Measurements from ENCODE around the gene KCNC4. TPM values are rescaled to one million over a fixed set of nuclear protein-coding genes. Genes with fewer than 3 reads are reported as not detected.

The KCNC4 gene
- total and polyA plus RNA-seq, 2 of the 4 experiments (the other 2 are of a cell fraction): 0.18 to 2.3 TPM

Small RNAs within 50 kb of the gene (microRNA-seq; reads per million reads assigned to microRNA genes)
- not detected for gene AL137790.1 (ENCODE audit: insufficient read depth, insufficient read length)

Small RNAs within 50 kb of the gene (small RNA-seq; reads per million reads assigned to genes)
- gene AL137790.1: 0 reads per million in 5 experiments

Other genes starting within 250 kb of the KCNC4 start
- 73.9 and 76.0 TPM in 2 replicates for gene AHCYL1, start 225.5 kb upstream of the KCNC4 start, total RNA-seq (2012; rRNA removed)
- gene AHCYL1, start 225.5 kb upstream of the KCNC4 start, polyA plus RNA-seq (2012; rRNA removed): 63.9 and 75.1 TPM in 2 replicates
- gene STRIP1, start 175.7 kb upstream of the KCNC4 start, total RNA-seq (2012; rRNA removed): 31.4 and 33.5 TPM in 2 replicates
- 28.6 and 30.4 TPM in 2 replicates for gene STRIP1, start 175.7 kb upstream of the KCNC4 start, polyA plus RNA-seq (2012; rRNA removed)
- gene ALX3, start 139.6 kb upstream of the KCNC4 start, total RNA-seq (2012; rRNA removed): not detected in 2 replicates
- gene ALX3, start 139.6 kb upstream of the KCNC4 start, polyA plus RNA-seq (2012; rRNA removed): not detected in 2 replicates
- gene UBL4B, start 97.9 kb upstream of the KCNC4 start, total RNA-seq (2012; rRNA removed): not detected in 2 replicates
- gene UBL4B, start 97.9 kb upstream of the KCNC4 start, polyA plus RNA-seq (2012; rRNA removed): not detected in 2 replicates
- 0.54 and 0.83 TPM in 2 replicates for gene SLC6A17, start 59.8 kb upstream of the KCNC4 start, total RNA-seq (2012; rRNA removed)
- 0.82 and 1.8 TPM in 2 replicates for gene SLC6A17, start 59.8 kb upstream of the KCNC4 start, polyA plus RNA-seq (2012; rRNA removed)
- 31.7 and 32.2 TPM in 2 replicates for gene RBM15, start 129.1 kb downstream of the KCNC4 start, total RNA-seq (2012; rRNA removed)
- gene RBM15, start 129.1 kb downstream of the KCNC4 start, polyA plus RNA-seq (2012; rRNA removed): 6.2 and 6.3 TPM in 2 replicates
- gene SLC16A4, start 180.7 kb downstream of the KCNC4 start, total RNA-seq (2012; rRNA removed): 65.2 and 73.0 TPM in 2 replicates
- 20.8 and 27.7 TPM in 2 replicates for gene SLC16A4, start 180.7 kb downstream of the KCNC4 start, polyA plus RNA-seq (2012; rRNA removed)
- 159 and 177 TPM in 2 replicates for gene LAMTOR5, start 197.4 kb downstream of the KCNC4 start, total RNA-seq (2012; rRNA removed)
- gene LAMTOR5, start 197.4 kb downstream of the KCNC4 start, polyA plus RNA-seq (2012; rRNA removed): 320 and 369 TPM in 2 replicates
- not detected in 2 replicates for gene PROK1, start 240.8 kb downstream of the KCNC4 start, total RNA-seq (2012; rRNA removed)
- not detected in 2 replicates for gene PROK1, start 240.8 kb downstream of the KCNC4 start, polyA plus RNA-seq (2012; rRNA removed)